HEK293 (cell line): Measurements from ENCODE around the gene EIF4B.

Source experiments
- CTCF ChIP-seq: fragments of 450-650 bp; formaldehyde crosslinking; IDR thresholded peaks from 2 replicates; pipeline ENCODE4 v1.5.1; 2016; ENCODE audit warnings: missing biosample characterization, missing genetic modification characterization
- ELK4 ChIP-seq: IDR thresholded peaks from 2 replicates; pipeline ENCODE4 v1.6.1; 2011; ENCODE audit warnings: mild to moderate bottlenecking, low read depth, low read length, borderline replicate concordance
- GLIS1 ChIP-seq: fragments of 450-650 bp; formaldehyde crosslinking; IDR thresholded peaks from 2 replicates; pipeline ENCODE4 v1.5.1; 2016; ENCODE audit warnings: missing biosample characterization, missing genetic modification characterization
- HOXD13 ChIP-seq: sonication (generic); formaldehyde crosslinking; IDR thresholded peaks from 2 replicates; pipeline ENCODE4 v1.8.0; 2022; ENCODE audit warnings: missing genetic modification reagents, borderline replicate concordance
- KLF16 ChIP-seq: fragments of 450-650 bp; formaldehyde crosslinking; IDR thresholded peaks from 2 replicates; pipeline ENCODE4 v1.5.1; 2017; ENCODE audit warnings: missing biosample characterization, missing genetic modification characterization
- KLF8 ChIP-seq: fragments of 450-650 bp; formaldehyde crosslinking; IDR thresholded peaks from 2 replicates; pipeline ENCODE4 v1.5.1; 2016; ENCODE audit warnings: missing biosample characterization, missing genetic modification characterization
- MEIS1 ChIP-seq: sonication (generic); formaldehyde crosslinking; IDR thresholded peaks from 2 replicates; pipeline ENCODE4 v1.8.1; 2022; ENCODE audit warnings: missing genetic modification reagents, mild to moderate bottlenecking, borderline replicate concordance
- MYNN ChIP-seq: fragments of 450-650 bp; formaldehyde crosslinking; IDR thresholded peaks from 2 replicates; pipeline ENCODE4 v1.5.1; 2016; ENCODE audit warnings: missing biosample characterization, missing genetic modification characterization, borderline replicate concordance
- MZF1 ChIP-seq: fragments of 450-650 bp; formaldehyde crosslinking; IDR thresholded peaks from 2 replicates; pipeline ENCODE4 v1.5.1; 2017; ENCODE audit warnings: missing biosample characterization, missing genetic modification characterization, borderline replicate concordance
- PATZ1 ChIP-seq: fragments of 450-650 bp; formaldehyde crosslinking; IDR thresholded peaks from 2 replicates; pipeline ENCODE4 v1.5.1; 2016; ENCODE audit warnings: missing biosample characterization, missing genetic modification characterization
- PRDM2 ChIP-seq: fragments of 450-650 bp; formaldehyde crosslinking; IDR thresholded peaks from 2 replicates; pipeline ENCODE4 v1.5.1; 2016; ENCODE audit warnings: missing biosample characterization, missing genetic modification characterization, borderline replicate concordance
- WT1 ChIP-seq: fragments of 450-650 bp; formaldehyde crosslinking; IDR thresholded peaks from 2 replicates; pipeline ENCODE4 v1.5.1; 2016; ENCODE audit warnings: missing biosample characterization, missing genetic modification characterization
- YY2 ChIP-seq: fragments of 450-650 bp; formaldehyde crosslinking; IDR thresholded peaks from 2 replicates; pipeline ENCODE4 v1.5.1; 2016; ENCODE audit warnings: missing biosample characterization, missing genetic modification characterization
- ZBTB17 ChIP-seq: fragments of 450-650 bp; formaldehyde crosslinking; IDR thresholded peaks from 2 replicates; pipeline ENCODE4 v1.5.1; 2016; ENCODE audit warnings: missing biosample characterization, missing genetic modification characterization
- ZBTB44 ChIP-seq: fragments of 450-650 bp; IDR thresholded peaks from 2 replicates; pipeline ENCODE4 v1.5.1; 2018; ENCODE audit warnings: missing biosample characterization, mild to moderate bottlenecking, missing genetic modification characterization
- ZBTB8A ChIP-seq: fragments of 450-650 bp; formaldehyde crosslinking; IDR thresholded peaks from 2 replicates; pipeline ENCODE4 v1.5.1; 2016; ENCODE audit warnings: missing biosample characterization, missing genetic modification characterization
- ZNF292 ChIP-seq: fragments of 450-650 bp; formaldehyde crosslinking; IDR thresholded peaks from 2 replicates; pipeline ENCODE4 v1.5.1; 2016; ENCODE audit warnings: low read depth, missing biosample characterization, missing genetic modification characterization, borderline replicate concordance
- ZNF341 ChIP-seq: fragments of 450-650 bp; formaldehyde crosslinking; IDR thresholded peaks from 2 replicates; pipeline ENCODE4; 2016; ENCODE audit warnings: low read depth, missing biosample characterization, missing genetic modification characterization
- ZNF366 ChIP-seq: fragments of 450-650 bp; formaldehyde crosslinking; conservative IDR thresholded peaks from 2 replicates; pipeline ENCODE4 v1.5.1; 2016; ENCODE audit warnings: missing biosample characterization, missing genetic modification characterization
- ZNF398 ChIP-seq: fragments of 450-650 bp; formaldehyde crosslinking; IDR thresholded peaks from 2 replicates; pipeline ENCODE4 v1.5.1; 2017; ENCODE audit warnings: missing biosample characterization, missing genetic modification characterization
- ZNF558 ChIP-seq: fragments of 450-650 bp; formaldehyde crosslinking; IDR thresholded peaks from 2 replicates; pipeline ENCODE4 v1.5.1; 2016; ENCODE audit warnings: missing biosample characterization, missing genetic modification characterization
- ZNF561 ChIP-seq: fragments of 450-650 bp; IDR thresholded peaks from 2 replicates; pipeline ENCODE4 v1.5.1; 2018; ENCODE audit warnings: missing biosample characterization, missing genetic modification characterization, borderline replicate concordance
- ZNF596 ChIP-seq: fragments of 450-650 bp; IDR thresholded peaks from 2 replicates; pipeline ENCODE4 v1.5.0; 2018; ENCODE audit warnings: missing biosample characterization, mild to moderate bottlenecking, missing genetic modification characterization, moderate library complexity
- ZNF600 ChIP-seq: fragments of 450-650 bp; formaldehyde crosslinking; IDR thresholded peaks from 2 replicates; pipeline ENCODE4 v1.5.1; 2016; ENCODE audit warnings: missing biosample characterization, missing genetic modification characterization

EIF4B gene

GRCh38 chr12:53048780-53049401 lies 42.6 kb downstream of the EIF4B start (continued):
- TF ChIP-seq ZNF366 (tag by site-specific recombination) (peak; percentile 54; the same call in 1 of the 2 replicates), ZNF341 (0 out of 2 replicates have a peak, but pooled peaks have one; percentile 7), ZBTB17 (tag by site-specific recombination) (0 out of 2 replicates have a peak, but pooled peaks have one; percentile 11), ZNF596 (tag by site-specific recombination) (no peak), CTCF (tag by site-specific recombination) (no peak), GLIS1 (tag by site-specific recombination) (peak; percentile 92), KLF8 (tag by site-specific recombination) (no peak), ZBTB8A (tag by site-specific recombination) (peak; percentile 65), WT1 (peak; percentile 95), ZNF292 (tag by site-specific recombination) (no peak), ELK4 (no peak), HOXD13 (CRISPR knock-in tag) (no peak), KLF16 (tag by site-specific recombination) (no peak), MZF1 (tag by site-specific recombination) (peak; percentile 49), ZBTB44 (tag by site-specific recombination) (0 out of 2 replicates have a peak, but pooled peaks have one; percentile 8), ZNF398 (tag by site-specific recombination) (peak; percentile 67; the same call in 1 of the 2 replicates), PRDM2 (tag by site-specific recombination) (no peak), ZNF561 (tag by site-specific recombination) (no peak), MYNN (tag by site-specific recombination) (no peak), YY2 (tag by site-specific recombination) (no peak), MEIS1 (CRISPR knock-in tag) (no peak), ZNF558 (tag by site-specific recombination) (no peak), ZNF600 (tag by site-specific recombination) (no peak), PATZ1 (peak; percentile 10; the same call in 1 of the 2 replicates)
